ENCODE data around the gene SFTA2. TPM values are rescaled to one million over a fixed set of nuclear protein-coding genes. Genes with fewer than 3 reads are reported as not detected.

The SFTA2 gene
- total RNA-seq, result 1 to 10 TPM in 1 of 4 donors, not detected in 3; 1.1 TPM

DNA sequence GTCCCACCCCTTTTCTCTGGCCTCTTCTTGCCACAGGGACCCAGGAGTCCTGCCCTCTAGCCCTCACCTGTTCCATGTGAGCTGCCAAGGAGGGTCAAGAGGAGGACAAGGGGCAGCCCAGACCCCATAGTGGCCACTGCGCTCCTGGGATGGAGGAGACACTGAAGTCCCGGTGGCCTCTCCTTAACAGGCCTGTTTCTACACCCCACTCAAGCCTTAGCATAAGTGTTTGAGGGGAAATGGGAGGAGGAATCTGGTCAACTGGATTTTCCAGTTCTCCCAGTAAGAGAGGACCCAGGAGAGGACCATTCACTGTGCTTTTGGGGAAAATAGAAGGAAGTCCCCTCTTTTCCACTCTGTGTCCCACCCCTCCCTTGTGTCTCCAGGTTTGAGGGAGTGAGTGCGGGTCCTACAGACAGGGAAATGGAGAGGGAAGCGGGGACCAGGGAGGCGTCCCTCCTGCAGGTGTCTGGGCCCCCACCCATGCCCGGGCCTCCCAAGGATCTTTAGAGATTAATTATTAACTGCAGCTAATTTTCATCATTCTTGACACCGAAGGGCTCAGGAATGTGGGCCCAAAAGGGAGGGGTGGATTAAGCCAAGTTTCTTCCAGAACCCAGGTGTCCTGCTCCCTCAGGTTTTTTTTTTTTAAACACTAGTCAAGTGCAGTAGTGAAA is at the start of gene SFTA2:
TSS of gene SFTA2 (minus strand) at position 202 of the 677 bp plus-strand sequence. CDS start at position 128, 74 bp downstream.
- intact Hi-C loops (cut with DNase I; ENCODE audit: low total_unique reads), result no loop called here
- H3K27me3 ChIP-seq, result no peaks in the 10 kb centered on the region
- no peaks in the 10 kb centered on the region for H3K9me3 ChIP-seq
- TF ChIP-seq POLR2A (IDR thresholded peaks at IDR 0.05), result no peak
- TF ChIP-seq, protein P1, sequence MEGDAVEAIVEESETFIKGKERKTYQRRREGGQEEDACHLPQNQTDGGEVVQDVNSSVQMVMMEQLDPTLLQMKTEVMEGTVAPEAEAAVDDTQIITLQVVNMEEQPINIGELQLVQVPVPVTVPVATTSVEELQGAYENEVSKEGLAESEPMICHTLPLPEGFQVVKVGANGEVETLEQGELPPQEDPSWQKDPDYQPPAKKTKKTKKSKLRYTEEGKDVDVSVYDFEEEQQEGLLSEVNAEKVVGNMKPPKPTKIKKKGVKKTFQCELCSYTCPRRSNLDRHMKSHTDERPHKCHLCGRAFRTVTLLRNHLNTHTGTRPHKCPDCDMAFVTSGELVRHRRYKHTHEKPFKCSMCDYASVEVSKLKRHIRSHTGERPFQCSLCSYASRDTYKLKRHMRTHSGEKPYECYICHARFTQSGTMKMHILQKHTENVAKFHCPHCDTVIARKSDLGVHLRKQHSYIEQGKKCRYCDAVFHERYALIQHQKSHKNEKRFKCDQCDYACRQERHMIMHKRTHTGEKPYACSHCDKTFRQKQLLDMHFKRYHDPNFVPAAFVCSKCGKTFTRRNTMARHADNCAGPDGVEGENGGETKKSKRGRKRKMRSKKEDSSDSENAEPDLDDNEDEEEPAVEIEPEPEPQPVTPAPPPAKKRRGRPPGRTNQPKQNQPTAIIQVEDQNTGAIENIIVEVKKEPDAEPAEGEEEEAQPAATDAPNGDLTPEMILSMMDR (IDR thresholded peaks at IDR 0.05), result no peak
- H3K4me1 ChIP-seq, result no peaks in the 10 kb centered on the region
- no peak for DNase-seq
- no peaks in the 10 kb centered on the region for H3K36me3 ChIP-seq
- no peak within 1 kb of the TSS for H3K4me3 ChIP-seq
- H3K27ac ChIP-seq, result no peak within 1 kb of the TSS

DNA sequence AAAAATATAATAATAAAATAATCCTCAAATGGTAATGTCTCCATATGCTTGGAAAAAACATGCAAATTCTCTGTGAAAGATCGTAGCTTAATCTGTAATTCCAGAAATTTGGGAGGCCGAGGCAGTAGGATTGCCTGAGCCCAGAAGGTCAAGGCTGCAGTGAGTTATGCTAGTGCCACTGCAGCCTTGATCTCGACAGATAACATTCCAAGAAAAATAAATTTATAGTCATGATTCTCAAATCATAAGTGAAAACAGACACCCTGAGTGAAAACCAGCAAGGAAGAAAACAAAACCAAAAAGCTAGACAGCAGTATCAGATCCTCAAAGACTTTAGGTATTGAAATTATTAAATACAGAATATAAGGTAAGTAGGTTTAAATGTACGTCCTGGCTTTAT is 47.7 kb upstream of the SFTA2 start:
- no peak overlapping the region for H3K4me3 ChIP-seq
- intact Hi-C loops (cut with DNase I; ENCODE audit: low total_unique reads), result no loop called here

DNA sequence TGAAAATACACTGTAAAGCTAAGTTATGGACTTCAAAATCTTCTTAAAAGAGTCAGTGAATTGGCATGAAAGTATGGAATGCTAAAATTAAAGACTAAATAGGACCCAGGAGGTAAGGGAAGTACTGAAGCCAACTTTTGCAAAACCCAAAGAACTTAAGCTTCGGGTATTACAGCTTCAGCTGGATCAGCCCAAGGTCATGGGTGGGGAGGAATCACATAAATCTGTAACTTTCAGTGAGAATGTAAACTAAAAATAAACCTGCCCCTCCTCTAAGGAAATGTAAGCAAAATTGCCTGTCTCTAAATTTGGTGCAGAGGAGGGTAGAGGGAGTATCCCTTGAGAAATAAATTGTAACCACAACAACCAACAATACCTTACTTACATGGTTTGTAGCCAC is 47.2 kb upstream of the SFTA2 start:
- intact Hi-C loops (cut with DNase I; ENCODE audit: low total_unique reads), result no loop called here
- Histone ChIP-seq H3K27me3 (no peaks in the 10 kb centered on the region), H3K4me3 (no peak overlapping the region), H3K27ac (peak overlapping the region in 1 of 2 donors; percentile 59), H3K4me1 (peaks cover 4 to 6% of the 10 kb centered on the region in 2 donors), H3K36me3 (no peaks in the 10 kb centered on the region), H3K9me3 (no peaks in the 10 kb centered on the region)
- TF ChIP-seq, protein P1 (IDR thresholded peaks at IDR 0.05), result no peak
- TF ChIP-seq POLR2A (IDR thresholded peaks at IDR 0.05), result no peak
- DNase-seq, result no peak

More for the DNA sequence above, 47.7 kb upstream of the SFTA2 start:
- Histone ChIP-seq H3K27me3 (no peaks in the 10 kb centered on the region), H3K27ac (peak overlapping the region in 1 of 2 donors; percentile 59), H3K36me3 (no peaks in the 10 kb centered on the region), H3K4me1 (peaks cover 4 to 6% of the 10 kb centered on the region in 2 donors), H3K9me3 (no peaks in the 10 kb centered on the region)
- DNase-seq, result no peak
- TF ChIP-seq POLR2A (IDR thresholded peaks at IDR 0.05), result no peak
- TF ChIP-seq, protein P1 (IDR thresholded peaks at IDR 0.05), result no peak

DNA sequence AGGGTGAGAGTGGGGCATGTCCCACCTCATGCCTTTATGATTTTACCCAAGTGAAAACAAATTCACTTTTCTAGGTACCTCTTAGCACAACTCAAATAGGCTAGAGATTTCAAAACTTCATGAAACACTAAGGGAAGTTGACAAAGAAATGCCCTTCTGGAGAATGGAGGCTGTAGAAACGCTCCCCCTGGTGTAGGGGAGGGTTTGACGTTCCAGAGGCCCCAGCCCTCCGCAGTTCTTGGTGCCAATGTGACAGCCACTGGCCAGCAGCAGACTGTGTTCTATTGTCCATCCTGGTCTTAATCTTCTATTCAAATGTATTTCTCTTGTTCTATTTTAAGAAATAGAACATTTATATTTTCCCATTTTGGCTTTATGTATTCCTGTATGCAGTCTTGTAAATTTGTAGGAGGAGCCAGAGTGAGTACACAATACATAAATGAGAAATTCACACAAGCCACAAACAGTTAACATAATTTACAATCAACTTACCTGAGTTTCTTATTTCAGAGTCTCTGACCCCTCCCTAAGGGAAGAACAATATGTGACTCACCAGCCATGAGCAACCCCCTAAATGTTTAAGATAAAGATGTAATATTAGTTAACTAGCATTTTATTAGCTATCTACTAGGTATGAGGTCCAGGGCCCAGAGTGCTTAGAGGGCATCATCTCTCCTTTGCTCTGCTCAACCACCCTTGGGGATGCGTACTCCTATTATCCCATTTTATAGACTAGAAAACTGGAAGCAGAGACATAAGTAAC is 42.7 kb upstream of the SFTA2 start:
- no peak overlapping the region for H3K4me3 ChIP-seq
- DNase-seq, result no peak
- no peaks in the 10 kb centered on the region for H3K9me3 ChIP-seq
- no peaks in the 10 kb centered on the region for H3K27me3 ChIP-seq
- H3K4me1 ChIP-seq, result peaks cover 4 to 6% of the 10 kb centered on the region in 2 donors
- TF ChIP-seq, protein P1 (IDR thresholded peaks at IDR 0.05), result no peak
- TF ChIP-seq POLR2A (IDR thresholded peaks at IDR 0.05), result no peak
- H3K27ac ChIP-seq, result no peak overlapping the region
- H3K36me3 ChIP-seq, result no peaks in the 10 kb centered on the region
- intact Hi-C loops (cut with DNase I; ENCODE audit: low total_unique reads), result no loop called here

DNA sequence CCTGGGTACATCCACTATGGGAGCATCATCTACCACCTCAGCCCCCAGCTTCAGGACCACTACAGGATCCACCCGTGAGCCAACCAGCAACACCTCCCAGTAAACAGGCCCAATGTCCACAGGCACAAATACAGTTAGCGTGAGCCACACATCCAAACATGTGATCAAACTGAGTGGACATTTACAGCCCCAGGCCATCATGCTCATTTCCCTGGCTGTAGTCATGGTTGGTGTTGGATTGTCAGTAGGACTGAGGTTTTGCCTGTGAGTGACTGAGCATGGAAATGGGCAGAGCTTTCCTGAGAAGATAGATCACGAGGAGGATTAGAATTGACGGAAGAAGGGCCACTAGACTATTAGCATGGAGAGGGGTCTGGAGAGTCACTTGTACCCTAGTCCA is 40.8 kb upstream of the SFTA2 start:
- Histone ChIP-seq H3K9me3 (no peaks in the 10 kb centered on the region), H3K27ac (no peak overlapping the region), H3K36me3 (no peaks in the 10 kb centered on the region), H3K4me3 (no peak overlapping the region), H3K4me1 (no peaks in the 10 kb centered on the region), H3K27me3 (no peaks in the 10 kb centered on the region)
- intact Hi-C loops (cut with DNase I; ENCODE audit: low total_unique reads), result no loop called here
- TF ChIP-seq POLR2A (IDR thresholded peaks at IDR 0.05), result no peak
- TF ChIP-seq, protein P1 (IDR thresholded peaks at IDR 0.05), result no peak
- DNase-seq, result no peak

Data from uterus (tissue), 4 donors.